Stimulated activated CD8-positive, alpha-beta memory T cell treated with anti-CD3 and anti-CD28 coated beads, Interleukin-12 subunit alpha, Interleukin-12 subunit beta, amount 100 ng/mL, for 1 hour (primary cell): ENCODE results near the gene ZNF662.

Source experiments
- DNase-seq: peaks from one replicate; pipeline ENCODE4 v3.0.0-alpha.2; 2020; ENCODE audit warnings: low read depth

Gene ZNF662

DNA sequence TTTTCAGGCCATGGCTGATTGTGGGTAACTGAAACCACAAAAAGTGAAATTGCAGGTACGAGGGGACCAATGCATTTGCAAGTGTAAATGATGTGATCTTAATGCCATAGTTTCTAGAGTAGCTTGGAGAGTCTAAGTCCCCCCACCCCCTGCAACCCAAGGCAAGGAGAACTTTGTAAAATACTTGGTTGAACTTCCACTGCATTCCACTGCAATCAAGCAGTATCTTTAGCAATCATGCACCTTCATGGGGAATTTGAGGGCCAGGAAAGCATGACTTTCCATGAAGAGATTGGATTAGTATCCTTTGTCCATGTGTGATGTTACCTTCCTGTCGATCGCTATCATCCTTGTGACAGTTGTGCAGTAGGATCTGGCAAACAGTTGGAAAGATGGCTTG, 18.9 kb upstream of the ZNF662 start:
- no peak for DNase-seq

DNA sequence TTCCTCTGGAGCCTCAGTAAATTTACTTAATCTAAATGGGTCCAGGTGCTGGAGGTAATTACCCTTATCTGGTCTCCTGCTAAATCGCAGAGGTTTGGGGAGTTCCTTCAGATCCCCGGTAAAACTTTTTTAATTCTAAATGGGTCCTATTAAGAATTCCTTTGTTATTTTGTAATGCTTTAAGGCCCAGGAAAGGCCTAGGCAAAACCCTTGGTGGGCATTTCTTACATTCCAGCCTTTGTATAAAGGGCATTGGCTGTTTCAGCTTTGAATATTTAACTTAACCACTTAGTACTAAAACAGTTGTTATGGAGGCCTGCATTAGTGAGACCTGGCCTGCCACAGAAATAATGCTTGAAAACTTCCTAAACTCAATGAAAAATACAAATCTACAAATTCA, 14.9 kb upstream of the ZNF662 start:
- no peak for DNase-seq

DNA sequence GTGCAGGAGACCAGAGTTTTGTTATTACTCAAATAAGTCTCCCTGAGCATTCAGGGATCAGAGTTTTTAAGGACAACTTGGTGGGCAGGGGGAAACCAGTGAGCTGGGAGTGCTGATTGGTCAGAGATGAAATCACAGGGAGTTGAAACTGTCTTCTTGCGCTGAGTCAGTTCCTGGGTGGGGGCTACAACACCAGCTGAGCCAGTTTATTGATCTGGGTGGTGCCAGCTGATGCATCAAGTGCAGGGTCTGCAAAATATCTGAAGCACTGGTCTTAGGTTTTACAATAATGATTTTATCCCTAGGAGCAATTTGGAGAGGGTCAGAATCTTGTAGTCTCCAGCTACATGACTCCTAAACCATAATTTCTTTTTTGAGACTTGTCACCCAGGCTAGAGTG, 13.8 kb upstream of the ZNF662 start:
- DNase-seq = no peak

GRCh38 chr3:42892807-42893206, 13.1 kb upstream of the ZNF662 start:
- DNase-seq = no peak

DNA sequence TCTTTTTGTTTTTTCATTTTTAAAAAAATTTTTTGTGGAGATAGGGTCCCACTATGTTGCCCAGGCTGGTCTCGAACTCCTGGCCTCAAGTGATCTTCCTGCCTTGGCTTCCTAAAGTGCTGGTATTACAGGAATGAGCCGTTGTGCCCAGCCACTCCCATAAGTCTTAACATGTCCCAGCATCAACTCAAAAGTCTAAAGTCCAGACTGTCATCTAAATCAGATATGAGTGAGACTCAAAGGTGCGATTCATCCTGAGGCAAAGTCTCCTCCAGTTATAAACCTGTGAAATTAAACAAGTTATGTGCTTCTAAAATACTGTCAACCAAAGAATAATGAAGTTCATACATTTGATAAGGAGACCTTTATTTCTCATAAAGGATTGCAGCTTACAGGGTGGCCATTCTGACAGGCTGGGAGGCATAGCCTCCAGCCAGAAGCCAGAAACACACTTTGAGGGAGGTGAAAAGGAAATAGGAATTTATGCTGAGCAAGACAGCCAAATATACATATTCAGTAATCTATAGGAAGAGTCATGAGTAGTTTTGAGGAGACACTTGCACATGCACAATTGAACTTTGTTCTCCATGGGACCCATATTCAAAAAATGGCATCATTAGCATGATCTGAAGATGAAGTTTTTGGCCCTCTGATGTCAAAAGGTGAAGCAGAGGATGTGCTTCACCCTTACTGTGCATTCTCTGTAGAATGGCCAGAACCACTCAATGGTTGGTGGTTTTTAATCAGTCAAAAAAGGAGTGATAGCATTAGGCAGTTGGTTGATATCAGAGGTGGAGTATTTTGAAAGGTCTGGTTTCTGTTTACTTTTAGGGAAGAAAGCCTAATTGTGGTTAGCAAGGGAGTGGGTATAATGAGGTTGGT, 11.0 kb upstream of the ZNF662 start:
- no peak for DNase-seq

- no peak for DNase-seq
These were observed 10.4 kb upstream of the ZNF662 start for GRCh38 chr3:42895580-42895868.

DNA sequence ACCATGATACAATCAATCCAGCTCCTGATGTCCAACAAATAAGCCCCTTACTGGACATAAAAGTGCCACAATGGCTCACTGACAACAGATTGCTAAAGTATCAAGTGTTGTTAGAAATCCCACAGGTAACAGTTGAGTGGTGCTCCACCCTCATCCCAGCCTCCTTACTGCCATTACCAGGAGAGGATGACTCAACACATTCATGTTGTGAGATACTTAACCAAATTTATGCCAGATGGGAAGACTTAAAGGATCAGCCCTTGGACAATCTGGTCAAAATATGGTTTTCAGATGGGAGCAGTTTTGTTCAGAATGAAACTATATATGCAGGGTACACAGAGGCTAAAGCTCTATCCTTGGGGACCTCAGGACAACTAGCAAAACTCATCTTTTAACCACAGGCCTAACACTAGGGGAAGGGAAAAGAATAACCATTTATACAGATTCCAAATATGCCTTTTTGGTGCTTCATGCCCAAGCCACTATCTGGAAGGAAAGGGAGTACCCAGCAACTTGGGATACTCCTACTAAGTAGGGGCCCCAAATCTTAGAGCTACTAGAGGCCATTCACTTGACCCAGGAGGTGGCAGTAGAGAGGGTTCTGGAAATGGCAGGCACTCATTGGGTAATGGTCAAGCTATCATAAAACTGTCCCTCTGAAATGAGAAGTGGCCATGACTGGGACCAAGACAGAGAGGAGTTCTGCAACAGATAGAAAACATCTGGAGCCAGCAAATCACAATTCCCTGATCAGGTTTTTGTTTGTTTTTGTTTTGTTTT, 6.9 kb upstream of the ZNF662 start:
- no peak for DNase-seq

DNA sequence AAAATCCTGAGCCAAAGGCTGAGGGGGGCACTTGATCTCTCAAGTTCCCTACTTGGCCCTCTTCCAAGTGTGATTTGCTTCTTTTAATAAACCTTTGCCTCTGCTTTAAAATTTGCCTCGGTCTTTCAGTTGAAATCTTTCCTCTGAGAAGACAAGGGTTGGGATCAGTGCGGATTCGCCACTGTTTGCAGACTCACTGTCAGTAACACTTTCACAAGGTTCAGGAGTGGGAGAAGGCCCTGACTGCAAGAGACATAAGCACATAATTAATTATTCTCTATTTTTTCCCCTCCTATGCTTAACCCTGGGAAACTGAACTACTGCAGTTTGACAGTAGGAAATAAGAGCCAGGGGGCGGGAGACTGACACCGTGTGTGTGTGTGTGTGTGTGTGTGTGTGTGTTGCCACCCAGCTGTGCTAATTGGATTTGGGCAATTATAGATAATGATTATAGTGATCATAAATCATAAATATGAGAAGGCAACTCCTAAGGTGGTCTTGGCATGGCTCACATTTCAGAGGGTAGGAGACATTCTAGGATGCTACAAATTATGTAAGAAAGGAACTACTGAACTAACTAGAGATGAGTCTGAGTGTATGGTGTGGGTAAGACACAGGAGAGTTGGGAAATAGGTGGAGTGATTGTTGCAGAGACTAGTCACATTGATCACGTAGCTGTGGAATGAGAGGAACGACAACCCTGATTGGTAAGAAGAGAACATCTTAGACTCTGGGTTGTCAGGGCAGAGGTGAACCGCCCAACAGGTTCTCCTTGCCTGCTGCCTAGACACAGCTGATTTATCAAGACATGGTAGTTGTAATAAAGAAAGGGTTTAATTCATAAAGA, 5.5 kb upstream of the ZNF662 start:
- DNase-seq = no peak

- DNase-seq = no peak
These were observed 4.9 kb upstream of the ZNF662 start for GRCh38 chr3:42901073-42901415.

GRCh38 chr3:42902257-42902656, 3.7 kb upstream of the ZNF662 start:
- DNase-seq = no peak

DNA sequence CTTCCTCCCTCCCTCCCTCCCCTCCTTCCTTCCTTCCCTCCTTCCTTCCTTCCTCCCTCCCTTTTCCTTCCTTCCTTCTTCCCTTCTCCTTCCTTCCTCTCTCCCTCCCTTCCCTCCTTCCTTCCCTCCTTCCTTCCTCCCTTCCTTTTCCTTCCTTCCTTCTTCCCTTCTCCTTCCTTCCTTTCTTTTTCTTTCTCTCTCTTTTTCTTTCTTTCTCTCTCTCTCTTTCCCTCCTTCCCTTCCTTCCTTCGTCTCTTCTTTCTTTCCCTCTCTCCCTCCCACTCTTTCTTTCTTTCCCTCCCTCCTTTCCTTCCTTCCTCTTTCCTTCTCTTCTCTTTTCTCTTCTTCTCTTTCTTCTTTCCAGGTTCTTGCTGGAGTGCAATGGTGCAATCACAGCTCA, 1.9 kb upstream of the ZNF662 start:
- DNase-seq = no peak

- DNase-seq = no peak
These were observed 237 bp upstream of the ZNF662 start for GRCh38 chr3:42905740-42906069.

- no peak for DNase-seq
These were observed 874 bp downstream of the ZNF662 start for GRCh38 chr3:42906848-42907183.

GRCh38 chr3:42908675-42909074, 2.7 kb downstream of the ZNF662 start:
- no peak for DNase-seq

DNA sequence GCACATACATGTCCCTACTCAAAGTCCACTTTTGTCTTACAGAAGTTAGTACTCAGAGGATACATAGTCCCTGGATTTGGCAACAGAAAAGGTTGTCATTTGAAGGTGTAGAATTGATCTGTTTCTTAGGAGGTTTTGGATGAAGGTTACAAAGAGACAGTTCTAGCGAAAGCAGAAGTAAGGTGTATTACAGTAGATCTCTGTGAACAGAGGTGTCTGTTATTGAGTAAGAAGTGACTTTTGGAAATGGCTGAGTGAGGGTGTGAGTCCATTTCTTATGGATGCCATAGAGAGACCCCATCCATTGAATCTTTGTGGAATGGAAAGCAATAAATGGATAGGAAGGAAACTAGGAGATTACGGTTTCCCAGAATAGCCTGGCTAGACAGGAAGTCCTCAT, 5.6 kb downstream of the ZNF662 start:
- no peak for DNase-seq

- no peak for DNase-seq
These were observed 9.0 kb downstream of the ZNF662 start for GRCh38 chr3:42914771-42915515.

- no peak for DNase-seq
These were observed 17.7 kb downstream of the ZNF662 start for GRCh38 chr3:42923606-42924005.

DNA sequence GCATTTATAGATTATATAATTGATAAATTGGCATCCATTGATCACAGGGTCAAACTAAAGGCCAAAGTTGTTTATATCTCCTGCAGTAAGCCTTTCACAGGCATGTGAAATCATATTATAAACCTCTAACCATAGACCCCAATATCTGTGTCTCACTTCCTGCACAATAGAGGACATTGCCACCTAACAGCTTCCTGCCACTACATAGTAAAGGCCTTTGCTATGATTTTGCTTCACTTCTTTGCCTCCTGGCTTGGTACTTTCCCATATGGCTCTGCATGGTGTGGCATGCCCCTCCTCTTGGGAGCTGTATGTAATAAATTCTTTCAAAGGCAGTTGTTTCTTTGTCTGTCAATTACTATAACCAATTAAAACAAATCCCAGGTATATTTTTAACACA, 20.4 kb downstream of the ZNF662 start:
- no peak for DNase-seq

DNA sequence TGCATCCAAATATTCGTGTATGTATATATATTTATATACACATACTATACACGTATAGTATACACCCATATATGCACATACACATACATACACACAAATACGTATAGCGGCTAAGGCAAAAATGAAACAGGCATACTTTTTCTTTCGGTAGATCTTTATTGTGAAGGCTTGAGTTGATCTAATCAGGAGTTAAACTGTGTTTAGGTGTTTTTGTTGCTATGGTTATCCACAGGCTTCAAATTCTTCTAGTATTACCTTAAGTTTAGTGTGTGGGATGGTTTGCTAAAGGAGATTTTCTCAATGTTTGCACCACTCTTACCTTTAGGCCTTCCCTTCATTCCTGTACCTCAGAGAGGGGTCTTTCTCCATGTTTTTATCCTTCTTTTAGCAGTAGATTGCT, 28.2 kb downstream of the ZNF662 start:
- DNase-seq = no peak

GRCh38 chr3:42934910-42935309, 29.0 kb downstream of the ZNF662 start:
- no peak for DNase-seq

GRCh38 chr3:42935472-42935871, 29.5 kb downstream of the ZNF662 start:
- no peak for DNase-seq
